HEK293T (cell line): Measurements from ENCODE around the gene MRPL33.

ENCODE experiments used
- CTCF ChIA-PET: fragments of 350-600 bp; formaldehyde crosslinking; extraction: SDS; loops from one replicate; lab custom pipeline; 2021; ENCODE audit warnings: antibody characterized with exemption, inconsistent platforms; lab: Yijun Ruan, JAX
- POLR2A ChIA-PET: fragments of 350-600 bp; formaldehyde crosslinking; extraction: SDS; loops from one replicate; lab custom pipeline; 2020; ENCODE audit warnings: antibody characterized with exemption, inconsistent platforms; lab: Yijun Ruan, JAX
- DNase-seq: peaks from one replicate; pipeline ENCODE4 v3.0.0; 2012; ENCODE audit warnings: mixed read lengths; ENCODE audit errors: extremely low spot score
- ARNT ChIP-seq: fragments of 450-650 bp; IDR thresholded peaks from 2 replicates; pipeline ENCODE4 v1.6.1; 2017; ENCODE audit warnings: mild to moderate bottlenecking
- BHLHE40 ChIP-seq: fragments of 450-650 bp; IDR thresholded peaks from 2 replicates; pipeline ENCODE4 v1.6.1; 2016; ENCODE audit warnings: mild to moderate bottlenecking, moderate library complexity, borderline replicate concordance
- CTBP1 ChIP-seq: fragments of 450-650 bp; IDR thresholded peaks from 2 replicates; pipeline ENCODE4 v1.6.1; 2016; ENCODE audit warnings: borderline replicate concordance
- ELF4 ChIP-seq: fragments of 450-650 bp; IDR thresholded peaks from 2 replicates; pipeline ENCODE4 v1.6.1; 2017; ENCODE audit warnings: antibody characterized with exemption
- FOXA1 ChIP-seq: fragments of 450-650 bp; IDR thresholded peaks from 2 replicates; pipeline ENCODE4 v1.6.1; 2016; ENCODE audit warnings: mild to moderate bottlenecking
- FOXK2 ChIP-seq: fragments of 450-650 bp; IDR thresholded peaks from 2 replicates; pipeline ENCODE4 v1.6.1; 2016; ENCODE audit warnings: mild to moderate bottlenecking
- FOXM1 ChIP-seq: fragments of 450-650 bp; IDR thresholded peaks from 2 replicates; pipeline ENCODE4 v1.6.1; 2017; ENCODE audit warnings: mild to moderate bottlenecking, borderline replicate concordance
- HDGF ChIP-seq: fragments of 450-650 bp; IDR thresholded peaks from 2 replicates; pipeline ENCODE4 v1.6.1; 2017; ENCODE audit warnings: antibody characterized with exemption, borderline replicate concordance
- L3MBTL2 ChIP-seq: fragments of 450-650 bp; conservative IDR thresholded peaks from 2 replicates; pipeline ENCODE4 v1.6.1; 2016; ENCODE audit warnings: mild to moderate bottlenecking
- LEF1 ChIP-seq: fragments of 450-650 bp; IDR thresholded peaks from 2 replicates; pipeline ENCODE4 v1.6.1; 2017; ENCODE audit warnings: mild to moderate bottlenecking, borderline replicate concordance
- NFRKB ChIP-seq: fragments of 450-650 bp; IDR thresholded peaks from 2 replicates; pipeline ENCODE4 v1.6.1; 2016; ENCODE audit warnings: mild to moderate bottlenecking, moderate library complexity
- SP1 ChIP-seq: fragments of 450-650 bp; IDR thresholded peaks from 2 replicates; pipeline ENCODE4 v1.6.1; 2017
- SUZ12 ChIP-seq: fragments of 450-650 bp; IDR thresholded peaks from 2 replicates; pipeline ENCODE4 v1.6.1; 2016; ENCODE audit warnings: mild to moderate bottlenecking
- TARDBP ChIP-seq: fragments of 450-650 bp; IDR thresholded peaks from 2 replicates; pipeline ENCODE4 v1.6.1; 2016
- ZNF384 ChIP-seq: fragments of 450-650 bp; IDR thresholded peaks from 2 replicates; pipeline ENCODE4 v1.6.1; 2016
- TF ChIP-seq, protein P1 (sequence below): fragments of 450-650 bp; IDR thresholded peaks from 2 replicates; pipeline ENCODE4 v1.6.1; 2016

Gene MRPL33

DNA sequence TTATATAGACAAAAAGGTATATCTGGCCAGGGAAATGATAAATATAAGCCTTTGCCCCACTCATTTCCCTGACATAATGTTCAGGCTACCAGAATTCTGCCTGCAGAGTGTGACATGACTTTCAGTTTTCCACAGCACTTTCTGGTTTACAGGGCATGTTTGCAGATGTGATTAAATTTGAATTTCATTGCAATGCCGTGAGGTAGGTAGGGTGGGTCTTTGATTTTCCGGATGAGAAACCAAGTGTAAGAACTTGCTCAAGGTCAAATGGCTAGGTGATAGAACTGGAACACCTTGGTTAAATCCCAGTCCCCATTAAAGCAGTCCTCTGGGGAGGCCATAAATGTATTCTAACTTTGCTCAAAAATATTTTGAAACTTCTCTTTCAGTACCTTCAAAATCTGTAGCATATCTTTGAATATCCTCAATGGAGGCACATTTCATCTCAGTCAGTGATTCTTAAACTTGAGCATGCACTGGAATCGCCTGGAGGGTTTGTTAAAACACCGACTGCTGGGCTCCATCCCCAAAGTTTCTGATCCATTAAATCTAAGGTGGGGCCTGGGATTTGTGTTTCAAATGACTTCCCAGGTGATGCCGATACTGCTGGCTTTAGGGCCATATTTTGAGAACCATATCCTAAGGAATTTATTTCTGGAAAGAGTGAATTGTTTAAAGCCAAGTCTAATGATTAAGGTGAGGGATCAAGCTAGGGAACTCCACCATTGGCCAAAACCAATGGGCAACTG, 35.0 kb downstream of the MRPL33 start:
- no peak for TF ChIP-seq ELF4
- no peak for TF ChIP-seq TARDBP
- TF ChIP-seq FOXK2 = no peak
- no peak for TF ChIP-seq SUZ12
- TF ChIP-seq, protein P1, sequence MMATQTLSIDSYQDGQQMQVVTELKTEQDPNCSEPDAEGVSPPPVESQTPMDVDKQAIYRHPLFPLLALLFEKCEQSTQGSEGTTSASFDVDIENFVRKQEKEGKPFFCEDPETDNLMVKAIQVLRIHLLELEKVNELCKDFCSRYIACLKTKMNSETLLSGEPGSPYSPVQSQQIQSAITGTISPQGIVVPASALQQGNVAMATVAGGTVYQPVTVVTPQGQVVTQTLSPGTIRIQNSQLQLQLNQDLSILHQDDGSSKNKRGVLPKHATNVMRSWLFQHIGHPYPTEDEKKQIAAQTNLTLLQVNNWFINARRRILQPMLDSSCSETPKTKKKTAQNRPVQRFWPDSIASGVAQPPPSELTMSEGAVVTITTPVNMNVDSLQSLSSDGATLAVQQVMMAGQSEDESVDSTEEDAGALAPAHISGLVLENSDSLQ = no peak
- TF ChIP-seq FOXA1 = no peak
- no peak for TF ChIP-seq CTBP1
- no peak for TF ChIP-seq SP1
- TF ChIP-seq FOXM1 = no peak
- no peak for TF ChIP-seq ARNT
- TF ChIP-seq NFRKB = no peak
- no peak for TF ChIP-seq BHLHE40
- TF ChIP-seq LEF1 = no peak
- TF ChIP-seq HDGF = no peak
- no peak for TF ChIP-seq ZNF384
- TF ChIP-seq L3MBTL2 = no peak
- ChIA-PET POLR2A (no interaction called here), CTCF (interaction anchor here (0.6 to 1.0 kb wide), 3 partner anchors 26 to 84 kb away, joined by 3 read pairs; no protein-coding TSS in a partner anchor)
- no peak for DNase-seq

DNA sequence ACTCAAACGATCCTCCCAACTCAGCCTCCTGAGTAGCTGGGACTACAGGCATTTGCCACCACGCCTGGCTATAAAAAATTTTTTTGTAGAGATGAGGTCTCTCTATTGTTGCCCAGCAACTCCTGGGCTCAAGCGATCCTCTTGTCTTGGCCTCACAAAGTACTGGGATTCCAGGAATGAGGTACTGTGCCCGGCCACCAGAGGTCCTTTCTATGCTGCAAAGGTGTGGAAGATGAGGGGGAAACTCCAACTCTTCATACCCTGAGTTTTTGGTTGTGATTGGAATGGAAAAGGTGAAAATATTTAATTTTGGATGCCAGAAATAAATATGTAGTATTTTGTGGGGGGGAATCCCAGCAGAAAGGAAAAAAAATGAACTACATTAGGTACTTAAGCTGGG, 36.0 kb downstream of the MRPL33 start:
- CTCF ChIA-PET = interaction anchor here (0.8 to 1.0 kb wide), 2 partner anchors 25 to 85 kb away, joined by 3 read pairs; no protein-coding TSS in a partner anchor
- DNase-seq = peak; percentile 39
- TF ChIP-seq FOXA1 = no peak
- TF ChIP-seq HDGF = no peak
- TF ChIP-seq ELF4 = no peak
- TF ChIP-seq CTBP1 = no peak
- TF ChIP-seq FOXK2 = no peak
- TF ChIP-seq, protein P1 = no peak
- no peak for TF ChIP-seq SP1
- TF ChIP-seq TARDBP = no peak
- TF ChIP-seq BHLHE40 = no peak
- no peak for TF ChIP-seq FOXM1
- no peak for TF ChIP-seq NFRKB
- no peak for TF ChIP-seq ARNT
- TF ChIP-seq SUZ12 = no peak
- no peak for TF ChIP-seq LEF1
- TF ChIP-seq ZNF384 = no peak
- no peak for TF ChIP-seq L3MBTL2
- POLR2A ChIA-PET = no interaction called here

- DNase-seq = no peak
- ChIA-PET CTCF (no interaction called here), POLR2A (no interaction called here)
- no peak for TF ChIP-seq FOXA1
- TF ChIP-seq HDGF = no peak
- no peak for TF ChIP-seq ARNT
- TF ChIP-seq ZNF384 = no peak
- TF ChIP-seq FOXM1 = no peak
- TF ChIP-seq TARDBP = no peak
- TF ChIP-seq FOXK2 = no peak
- TF ChIP-seq NFRKB = no peak
- TF ChIP-seq, protein P1 = no peak
- no peak for TF ChIP-seq ELF4
- TF ChIP-seq BHLHE40 = no peak
- TF ChIP-seq LEF1 = no peak
- TF ChIP-seq SUZ12 = no peak
- no peak for TF ChIP-seq CTBP1
- TF ChIP-seq L3MBTL2 = no peak
- no peak for TF ChIP-seq SP1
Observed at GRCh38 chr2:27808418-27808817, 36.9 kb downstream of the MRPL33 start.

DNA sequence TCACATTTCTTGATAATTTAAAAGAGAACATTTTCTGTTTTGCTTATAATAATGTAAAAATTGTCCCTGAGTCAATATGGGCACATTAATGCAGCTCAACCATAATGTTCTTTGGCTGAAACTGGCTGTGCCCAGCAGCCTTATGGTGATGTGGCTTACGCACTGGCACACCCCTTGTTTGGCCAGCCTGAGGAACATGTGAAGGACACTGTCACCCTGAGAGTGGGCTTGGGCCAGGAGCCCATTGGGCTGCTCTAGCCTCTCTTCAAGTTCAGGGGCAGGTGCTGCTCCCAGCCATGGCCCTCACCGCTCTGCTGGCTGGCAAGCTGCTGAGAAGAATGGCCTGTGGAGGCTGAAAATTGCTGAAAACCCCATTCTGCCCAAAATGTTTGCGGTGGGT, 37.5 kb downstream of the MRPL33 start:
- TF ChIP-seq CTBP1 = no peak
- TF ChIP-seq ZNF384 = no peak
- TF ChIP-seq FOXM1 = no peak
- DNase-seq = no peak
- ChIA-PET POLR2A (no interaction called here), CTCF (no interaction called here)

GRCh38 chr2:27809761-27810241, 38.3 kb downstream of the MRPL33 start:
- TF ChIP-seq TARDBP (no peak), SUZ12 (no peak), HDGF (no peak), ZNF384 (no peak), NFRKB (no peak)
- ChIA-PET CTCF (no interaction called here), POLR2A (no interaction called here)
- no peak for DNase-seq

GRCh38 chr2:27810455-27810854, 38.9 kb downstream of the MRPL33 start:
- no peak for DNase-seq
- TF ChIP-seq, protein P1 = no peak
- TF ChIP-seq CTBP1 (no peak), SUZ12 (no peak), SP1 (no peak), BHLHE40 (no peak), NFRKB (no peak), ZNF384 (no peak)
- POLR2A ChIA-PET = no interaction called here
- CTCF ChIA-PET = no interaction called here
